ENCODE data around the gene ZRANB1.

Gene ZRANB1

GRCh38 chr10:125020386-125020785 lies 78.5 kb downstream of the ZRANB1 start:
- TF ChIP-seq, protein P1, sequence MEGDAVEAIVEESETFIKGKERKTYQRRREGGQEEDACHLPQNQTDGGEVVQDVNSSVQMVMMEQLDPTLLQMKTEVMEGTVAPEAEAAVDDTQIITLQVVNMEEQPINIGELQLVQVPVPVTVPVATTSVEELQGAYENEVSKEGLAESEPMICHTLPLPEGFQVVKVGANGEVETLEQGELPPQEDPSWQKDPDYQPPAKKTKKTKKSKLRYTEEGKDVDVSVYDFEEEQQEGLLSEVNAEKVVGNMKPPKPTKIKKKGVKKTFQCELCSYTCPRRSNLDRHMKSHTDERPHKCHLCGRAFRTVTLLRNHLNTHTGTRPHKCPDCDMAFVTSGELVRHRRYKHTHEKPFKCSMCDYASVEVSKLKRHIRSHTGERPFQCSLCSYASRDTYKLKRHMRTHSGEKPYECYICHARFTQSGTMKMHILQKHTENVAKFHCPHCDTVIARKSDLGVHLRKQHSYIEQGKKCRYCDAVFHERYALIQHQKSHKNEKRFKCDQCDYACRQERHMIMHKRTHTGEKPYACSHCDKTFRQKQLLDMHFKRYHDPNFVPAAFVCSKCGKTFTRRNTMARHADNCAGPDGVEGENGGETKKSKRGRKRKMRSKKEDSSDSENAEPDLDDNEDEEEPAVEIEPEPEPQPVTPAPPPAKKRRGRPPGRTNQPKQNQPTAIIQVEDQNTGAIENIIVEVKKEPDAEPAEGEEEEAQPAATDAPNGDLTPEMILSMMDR (IDR thresholded peaks at IDR 0.05; ENCODE audit: insufficient read depth, low read depth, low read length, missing control alignments): no peak
- no peak for DNase-seq (ENCODE audit: low read depth)
- no peak overlapping the region for H3K4me3 ChIP-seq (ENCODE audit: low read length)

GRCh38 chr10:125020871-125021270 lies 78.9 kb downstream of the ZRANB1 start:
- no peak overlapping the region for H3K4me3 ChIP-seq (ENCODE audit: low read length)
- no peak for DNase-seq (ENCODE audit: low read depth)
- TF ChIP-seq, protein P1 (IDR thresholded peaks at IDR 0.05; ENCODE audit: insufficient read depth, low read depth, low read length, missing control alignments): no peak

DNA sequence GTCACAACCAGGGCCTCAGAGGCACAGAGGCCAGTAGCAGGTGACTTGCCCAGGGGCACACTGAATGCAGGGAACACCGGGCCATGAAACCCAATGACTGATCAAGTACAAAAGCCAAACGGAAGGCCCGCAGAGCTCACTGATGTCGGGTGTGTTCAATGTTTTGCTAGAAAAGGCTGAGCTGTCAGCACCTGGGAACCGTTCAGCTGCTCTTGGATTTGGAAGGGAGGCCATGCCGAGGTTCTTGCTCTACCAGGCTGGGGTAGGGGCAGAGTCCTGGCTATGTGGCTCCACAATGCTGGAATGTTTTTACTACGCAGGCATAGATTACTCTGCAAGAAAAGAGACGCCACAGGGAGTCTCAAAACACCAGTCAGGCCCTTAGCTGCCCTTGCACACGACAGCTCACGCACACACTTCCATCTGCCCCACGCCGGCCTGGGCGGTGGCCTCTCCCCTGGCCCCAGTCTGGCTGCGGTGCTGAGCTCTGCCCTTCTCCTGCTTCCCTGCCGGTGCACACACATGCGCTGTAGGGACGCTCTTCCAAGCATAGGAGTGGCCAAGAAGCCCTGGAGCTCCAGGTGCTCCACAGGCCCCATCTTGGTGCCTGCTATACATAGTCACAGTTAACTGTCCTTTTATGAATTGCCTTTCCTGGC lies 79.9 kb downstream of the ZRANB1 start:
- DNase-seq (ENCODE audit: low read depth): no peak
- H3K4me3 ChIP-seq (ENCODE audit: low read length): no peak overlapping the region
- TF ChIP-seq, protein P1 (IDR thresholded peaks at IDR 0.05; ENCODE audit: insufficient read depth, low read depth, low read length, missing control alignments): no peak

- DNase-seq (ENCODE audit: low read depth): no peak
- H3K4me3 ChIP-seq (ENCODE audit: low read length): no peak overlapping the region
- TF ChIP-seq, protein P1 (IDR thresholded peaks at IDR 0.05; ENCODE audit: insufficient read depth, low read depth, low read length, missing control alignments): no peak
Observed at GRCh38 chr10:125022671-125023070, 80.7 kb downstream of the ZRANB1 start.

- TF ChIP-seq, protein P1 (IDR thresholded peaks at IDR 0.05; ENCODE audit: insufficient read depth, low read depth, low read length, missing control alignments): no peak
- no peak for DNase-seq (ENCODE audit: low read depth)
- H3K4me3 ChIP-seq (ENCODE audit: low read length): no peak overlapping the region
Observed at GRCh38 chr10:125023255-125023654, 81.3 kb downstream of the ZRANB1 start.

DNA sequence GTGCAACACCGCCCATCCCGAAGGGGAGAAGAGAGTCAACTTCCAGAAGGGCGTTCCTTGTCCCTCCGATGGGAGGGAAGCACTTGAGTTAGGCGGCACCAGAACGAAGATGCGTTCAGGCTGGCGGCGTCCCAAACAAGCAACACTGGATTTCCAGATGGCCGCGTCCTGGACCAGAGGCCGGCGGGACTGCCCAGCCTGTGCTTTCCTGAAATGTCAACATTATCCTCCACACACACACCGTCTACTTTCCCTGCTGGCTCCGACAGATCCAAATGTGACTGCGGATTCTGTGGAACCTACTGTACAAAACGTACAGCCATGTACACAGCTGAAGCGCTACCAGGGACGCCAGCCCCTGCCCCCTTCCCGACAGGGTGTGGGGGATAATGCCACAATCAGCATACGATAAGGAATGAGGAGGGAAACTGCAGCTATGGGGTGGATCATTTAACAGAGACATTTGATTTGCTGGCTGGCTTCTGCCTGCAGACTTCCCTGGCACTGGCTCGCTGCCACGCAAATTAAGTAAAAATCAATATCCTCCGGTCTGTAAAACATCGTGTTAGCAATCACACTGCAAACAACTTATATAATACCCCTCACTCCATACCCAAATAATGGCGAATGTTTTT lies 82.1 kb downstream of the ZRANB1 start:
- TF ChIP-seq, protein P1 (IDR thresholded peaks at IDR 0.05; ENCODE audit: insufficient read depth, low read depth, low read length, missing control alignments): no peak
- no peak for DNase-seq (ENCODE audit: low read depth)
- no peak overlapping the region for H3K4me3 ChIP-seq (ENCODE audit: low read length)
